ENCODE results near the gene COPS9. TPM values are rescaled to one million over a fixed set of nuclear protein-coding genes. Genes with fewer than 3 reads are reported as not detected.

The COPS9 gene
- 65.4 and 93.9 TPM in 2 replicates for total RNA-seq

DNA sequence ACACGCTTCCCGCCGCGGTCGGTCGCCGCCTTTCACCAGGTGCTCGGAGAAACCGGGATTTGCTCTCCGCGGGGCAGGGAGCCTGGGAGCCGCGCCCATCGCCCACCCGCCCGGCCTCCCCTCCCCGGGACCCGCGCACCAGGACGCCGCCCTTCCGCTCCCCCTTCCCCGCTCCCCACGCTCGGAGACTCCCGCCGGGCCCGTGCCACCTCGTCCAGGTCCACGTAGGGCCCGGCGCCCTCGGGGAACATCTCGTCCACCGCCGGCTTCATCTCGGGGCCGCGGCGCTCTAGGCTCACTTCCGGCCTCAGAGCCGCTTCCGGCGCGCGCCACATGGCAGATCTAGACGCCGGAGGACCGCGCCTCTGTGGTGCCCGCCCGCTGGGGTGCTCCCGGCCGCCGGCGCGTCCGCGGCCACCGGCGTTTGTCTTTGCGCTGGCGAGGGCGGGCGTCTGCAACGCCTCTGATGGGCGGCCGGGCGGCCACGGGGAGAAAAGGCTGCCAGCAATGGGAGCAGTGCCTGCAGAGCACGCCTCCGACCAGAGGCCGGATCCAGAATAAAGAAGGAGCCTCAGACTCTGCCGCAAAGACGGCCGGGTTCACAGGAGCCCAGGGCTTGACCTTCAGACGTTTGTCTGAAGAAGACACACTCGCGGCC lies at the start of gene COPS9:
TSS of gene COPS9 (minus strand) at position 293 of the 658 bp plus-strand sequence. CDS start at position 272, 21 bp downstream.

DNA sequence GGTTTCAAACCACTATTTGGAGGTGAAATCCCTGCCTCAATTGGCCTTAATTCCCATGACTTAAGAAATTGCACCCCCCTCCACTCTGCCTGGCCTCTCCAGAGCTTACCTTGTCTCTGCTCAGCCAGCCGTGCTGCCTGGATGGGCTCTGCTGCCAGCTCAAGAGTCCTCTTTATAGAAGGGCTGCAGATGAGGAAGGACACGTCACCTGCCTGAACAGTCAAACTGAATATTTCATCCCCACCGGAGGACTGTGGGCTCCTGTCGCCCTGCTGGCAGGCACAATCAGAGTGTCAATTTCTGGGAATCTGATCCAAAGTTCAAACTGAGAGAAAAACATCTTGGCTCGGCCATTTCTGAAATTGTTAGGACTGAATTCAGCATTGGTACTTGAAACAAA lies 4.4 kb upstream of the COPS9 start, which contains the start of gene OTOS:
TSS of gene OTOS (minus strand) at position 148 of the 400 bp plus-strand sequence. CDS start 332 bp downstream, outside the sequence.

Other genes starting within 250 kb of the COPS9 start
- gene NDUFA10, start 111.0 kb downstream of the COPS9 start, total RNA-seq = 77.2 and 112 TPM in 2 replicates
- not detected in 2 replicates for gene OR6B2, start 105.9 kb downstream of the COPS9 start, total RNA-seq
- not detected in 2 replicates for gene OR6B3, start 82.8 kb downstream of the COPS9 start, total RNA-seq
- not detected in 2 replicates for gene OTOS, start 4.4 kb upstream of the COPS9 start, total RNA-seq